ENCODE measurements around the gene CAPN2.

The CAPN2 gene

DNA sequence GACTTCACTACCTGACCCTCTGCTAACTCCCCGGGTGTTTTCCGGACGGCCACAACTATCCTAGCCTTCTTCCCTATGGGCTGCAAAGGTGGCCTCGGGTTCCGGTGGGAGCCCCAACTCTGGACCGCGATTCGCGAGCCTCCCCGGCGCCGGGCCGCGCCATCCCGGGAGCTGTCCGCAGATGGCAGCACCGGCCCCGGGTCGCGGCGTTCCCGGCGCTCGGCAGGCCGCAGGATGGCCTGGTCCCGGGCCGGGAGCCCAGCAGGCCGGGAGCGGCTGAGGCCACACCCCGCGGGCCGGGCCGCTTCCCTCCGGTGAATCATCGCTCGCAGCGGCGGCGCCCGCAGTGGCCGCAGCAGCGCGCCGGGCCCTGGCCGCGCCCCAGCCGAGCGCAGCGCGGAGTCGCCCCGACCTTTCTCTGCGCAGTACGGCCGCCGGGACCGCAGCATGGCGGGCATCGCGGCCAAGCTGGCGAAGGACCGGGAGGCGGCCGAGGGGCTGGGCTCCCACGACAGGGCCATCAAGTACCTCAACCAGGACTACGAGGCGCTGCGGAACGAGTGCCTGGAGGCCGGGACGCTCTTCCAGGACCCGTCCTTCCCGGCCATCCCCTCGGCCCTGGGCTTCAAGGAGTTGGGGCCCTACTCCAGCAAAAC is at the start of gene CAPN2:
CAPN2 (plus strand) TSS at position 346 of the 656 bp plus-strand sequence; CDS start at position 448, 102 bp downstream.
- no peak for DNase-seq (ENCODE audit: low read depth, low spot score)

GRCh38 chr1:223662943-223663342 is 49.4 kb upstream of the CAPN2 start:
- no peak for DNase-seq (ENCODE audit: low read depth, low spot score)

- no peak for DNase-seq (ENCODE audit: low read depth, low spot score)
Observed at GRCh38 chr1:223664106-223664505, 48.2 kb upstream of the CAPN2 start.

DNA sequence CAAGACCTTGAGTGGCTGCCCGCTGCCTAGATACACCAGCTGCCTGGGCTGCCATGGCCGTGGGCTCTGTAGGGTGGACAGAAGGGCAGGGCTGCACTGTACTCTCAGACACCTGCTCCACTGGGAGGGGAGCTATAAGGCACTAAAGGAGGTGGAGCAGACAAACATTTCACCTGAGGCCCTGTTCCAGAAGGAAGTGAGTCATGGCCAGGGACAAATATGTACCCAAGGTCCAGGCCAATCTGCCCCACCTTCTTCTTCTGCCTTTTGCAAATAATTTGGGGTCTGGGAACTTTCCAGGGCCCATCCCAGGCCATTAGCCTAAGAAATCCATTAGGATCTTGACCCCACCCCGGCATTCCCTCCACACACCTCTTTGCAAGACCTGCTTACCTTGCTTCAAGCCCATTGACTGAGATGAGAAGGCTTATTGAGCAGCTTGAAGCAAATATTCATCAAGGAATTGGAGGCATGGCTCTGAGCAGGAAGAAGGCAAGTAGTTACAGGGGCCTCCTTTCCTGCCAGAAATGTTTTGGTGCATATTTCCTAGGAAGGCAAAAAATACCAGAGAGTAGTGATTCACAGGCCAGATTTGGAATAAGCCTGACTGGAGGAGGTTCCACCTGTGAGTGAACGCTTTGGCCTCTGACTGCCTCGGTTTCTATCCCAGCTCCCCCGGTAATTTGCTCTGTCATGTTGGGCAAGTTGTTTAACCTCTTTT is 46.6 kb upstream of the CAPN2 start, which contains the start of gene CAPN8:
CAPN8 (minus strand) TSS at position 110 of the 721 bp plus-strand sequence; CDS start at position 55, 55 bp downstream.
- DNase-seq (ENCODE audit: low read depth, low spot score): no peak

GRCh38 chr1:223667484-223668182 is 44.7 kb upstream of the CAPN2 start:
- DNase-seq (ENCODE audit: low read depth, low spot score): no peak

- no peak for DNase-seq (ENCODE audit: low read depth, low spot score)
Observed at GRCh38 chr1:223669003-223669795, 43.1 kb upstream of the CAPN2 start.

DNA sequence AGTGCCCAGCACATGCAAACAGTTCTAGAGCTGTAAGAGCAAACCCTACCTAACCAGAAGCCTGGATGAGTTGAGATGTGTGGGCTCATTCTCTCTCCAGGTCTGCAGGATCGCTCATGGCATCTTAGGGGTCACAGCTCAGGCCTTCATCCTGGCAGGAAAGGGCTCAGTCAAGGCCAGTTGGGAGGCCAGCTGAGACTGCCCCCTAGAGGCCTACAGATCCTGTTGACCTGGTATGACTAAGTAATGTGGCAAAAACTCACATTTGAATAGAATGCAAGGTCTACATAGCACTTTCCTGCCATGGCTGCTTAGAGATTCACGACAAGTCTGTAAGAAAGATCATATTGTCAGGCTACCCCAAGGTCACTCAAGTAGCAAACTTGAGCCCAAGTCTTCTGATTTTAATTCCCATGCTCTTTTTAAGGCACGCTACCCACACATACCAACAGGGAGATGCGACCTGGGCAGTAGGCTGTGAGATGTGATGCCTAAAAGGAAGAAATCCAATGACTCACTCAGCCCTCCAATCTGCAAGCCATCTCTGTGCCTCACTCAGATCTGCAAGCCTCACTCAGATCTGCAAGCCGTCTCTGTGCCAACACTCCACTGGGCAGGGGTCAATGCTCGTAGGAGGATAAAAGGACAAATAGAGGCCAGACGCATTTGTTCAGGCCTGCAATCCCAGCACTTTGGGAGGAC is 41.7 kb upstream of the CAPN2 start:
- peak; percentile 61 for DNase-seq (ENCODE audit: low read depth, low spot score)

GRCh38 chr1:223674119-223674890 is 38.0 kb upstream of the CAPN2 start:
- no peak for DNase-seq (ENCODE audit: low read depth, low spot score)

DNA sequence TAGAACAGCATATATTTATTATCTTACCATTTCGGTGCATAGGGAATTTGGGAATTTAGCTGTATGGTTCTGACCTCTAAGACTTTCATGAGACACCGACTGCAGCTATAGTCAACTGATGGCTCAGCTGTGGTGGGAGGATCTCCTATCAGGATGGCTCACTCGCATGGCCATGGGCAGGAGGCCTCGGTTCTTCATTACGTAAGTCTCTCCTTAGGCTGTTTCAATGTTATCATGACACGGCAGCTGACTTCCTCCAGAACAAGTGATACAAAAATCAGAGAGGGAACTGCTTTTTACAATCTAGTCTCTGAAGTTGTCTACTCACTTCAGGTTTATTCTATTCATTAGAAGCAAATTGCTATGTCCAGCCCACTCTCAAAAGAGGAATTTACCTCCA is 33.5 kb upstream of the CAPN2 start:
- DNase-seq (ENCODE audit: low read depth, low spot score): no peak

- no peak for DNase-seq (ENCODE audit: low read depth, low spot score)
Observed at GRCh38 chr1:223680188-223680587, 32.2 kb upstream of the CAPN2 start.

- no peak for DNase-seq (ENCODE audit: low read depth, low spot score)
Observed at GRCh38 chr1:223682502-223682901, 29.8 kb upstream of the CAPN2 start.

DNA sequence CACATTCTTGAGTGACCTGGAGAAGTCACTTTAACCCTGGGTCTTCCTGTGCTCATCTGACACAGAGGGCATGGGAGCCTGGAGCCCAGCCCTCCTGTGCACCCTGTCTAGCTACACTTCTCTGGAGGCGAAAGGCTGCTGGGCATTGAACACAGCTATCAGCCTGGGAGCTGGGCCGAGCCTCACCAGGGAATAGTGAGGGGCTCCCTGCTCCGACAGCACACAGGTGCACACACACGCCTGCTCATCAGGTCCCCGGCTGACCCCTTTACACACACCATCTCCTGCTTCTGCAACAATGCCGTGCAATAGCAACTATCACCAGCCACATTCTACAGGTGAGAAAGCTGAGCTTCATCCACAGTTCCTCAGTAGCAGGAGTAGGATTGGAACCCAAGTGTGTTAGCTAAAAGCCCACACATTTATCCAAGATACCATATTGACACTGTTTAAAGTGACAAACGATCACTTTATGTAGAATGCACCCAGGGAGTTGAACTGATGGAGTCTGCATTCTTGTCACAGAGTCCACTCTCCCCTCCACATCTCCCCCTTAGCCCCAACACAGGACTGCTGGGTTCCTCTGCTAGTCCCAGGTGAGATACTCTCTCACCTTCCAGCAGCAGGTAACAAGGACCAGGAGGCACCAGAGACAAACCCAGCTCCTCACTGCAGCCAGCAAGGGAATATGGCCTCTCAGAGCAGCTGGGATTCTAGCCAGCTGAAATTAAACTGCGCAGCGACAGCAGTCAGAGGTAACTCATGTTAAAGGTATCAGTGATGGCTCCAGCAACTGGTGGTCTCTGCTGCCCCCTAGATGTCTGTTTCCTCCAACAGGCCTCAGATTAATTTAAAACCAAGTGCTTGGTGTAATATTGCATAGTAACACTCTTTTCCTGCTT is 28.5 kb upstream of the CAPN2 start:
- DNase-seq (ENCODE audit: low read depth, low spot score): no peak

- no peak for DNase-seq (ENCODE audit: low read depth, low spot score)
Observed at GRCh38 chr1:223684488-223684792, 27.9 kb upstream of the CAPN2 start.

- DNase-seq (ENCODE audit: low read depth, low spot score): no peak
Observed at GRCh38 chr1:223691121-223691520, 21.2 kb upstream of the CAPN2 start.

DNA sequence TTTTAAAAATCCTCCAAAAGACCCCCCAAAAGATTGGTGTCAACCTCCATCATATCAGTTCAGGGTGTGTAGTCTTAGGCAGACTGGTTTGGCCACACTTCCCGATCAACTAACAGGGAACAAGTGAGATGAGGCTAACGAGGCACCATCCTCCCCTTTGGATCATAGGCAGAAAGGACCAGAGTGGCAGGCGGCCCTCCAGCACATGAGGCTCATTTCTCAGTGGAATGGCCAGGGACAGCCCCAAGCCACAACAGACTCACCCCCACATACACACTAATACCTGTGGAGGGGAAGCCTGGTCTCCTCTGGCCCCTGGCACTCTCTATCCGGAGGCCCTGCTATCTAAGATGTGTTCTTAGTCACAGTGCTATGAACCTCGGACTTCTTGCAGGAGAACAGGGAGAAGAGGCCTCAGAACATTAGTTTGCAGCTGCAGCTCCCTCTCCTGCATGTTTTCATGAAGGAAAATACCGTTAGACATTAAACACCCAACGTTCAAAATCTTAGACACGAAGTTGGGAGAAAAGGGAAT is 17.3 kb upstream of the CAPN2 start:
- no peak for DNase-seq (ENCODE audit: low read depth, low spot score)

DNA sequence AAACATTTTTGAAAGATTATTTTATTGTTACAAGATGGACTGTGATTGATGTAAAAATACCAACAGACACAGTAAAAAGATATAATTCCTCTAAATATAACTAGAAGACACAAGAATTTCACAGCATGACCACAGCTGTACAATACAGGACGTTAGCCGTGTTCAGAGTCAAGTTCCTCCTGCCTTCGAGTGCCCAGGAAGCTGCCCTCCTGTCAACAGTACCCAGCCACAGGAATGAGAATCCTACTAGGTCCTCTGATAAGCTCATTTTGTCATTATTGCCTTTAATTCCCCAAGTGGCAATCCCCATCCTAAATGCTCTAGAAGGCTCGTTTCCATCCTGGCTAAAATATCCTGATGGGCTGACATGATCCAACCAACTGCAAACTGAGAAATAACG is 16.4 kb upstream of the CAPN2 start:
- DNase-seq (ENCODE audit: low read depth, low spot score): no peak

GRCh38 chr1:223700388-223700918 is 11.9 kb upstream of the CAPN2 start:
- no peak for DNase-seq (ENCODE audit: low read depth, low spot score)

- no peak for DNase-seq (ENCODE audit: low read depth, low spot score)
Observed at GRCh38 chr1:223700942-223701637, 11.2 kb upstream of the CAPN2 start.

Data from iPS DF 19.7 (cell line).